ENCODE data around the gene LYSMD1. TPM values are rescaled to one million over a fixed set of nuclear protein-coding genes. Genes with fewer than 3 reads are reported as not detected.

LYSMD1 gene
- total RNA-seq, 1 donor from 2014 or later = 11.9 TPM

DNA sequence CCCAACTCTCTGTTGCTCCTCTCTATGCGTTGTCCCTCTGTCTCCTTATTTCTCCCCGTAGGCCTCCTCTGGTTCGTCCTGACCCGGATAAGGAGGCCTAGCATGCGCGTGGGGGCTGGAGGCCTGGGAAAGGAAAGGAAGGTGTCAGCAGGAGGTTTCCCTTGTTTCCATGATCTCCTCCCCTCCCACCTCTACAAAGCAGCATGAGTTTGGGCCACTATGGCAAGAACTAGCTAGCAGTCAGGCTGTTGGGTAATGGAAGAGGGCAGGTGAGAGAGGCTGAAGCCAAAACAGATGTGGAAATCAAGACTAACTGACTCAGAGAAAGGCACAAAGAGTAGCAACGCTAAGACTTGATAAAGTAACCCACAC lies 18.6 kb downstream of the LYSMD1 start:
- DNase-seq (ENCODE audit: low read depth, low spot score) = no peak
- Mint-ChIP-seq H3K27ac (ENCODE audit: unreplicated experiment) (no peak overlapping the region), H3K36me3 (ENCODE audit: low read depth) (no peaks in the 10 kb centered on the region), H3K4me3 (peak overlapping the region; percentile 88), H3K9me3 (no peaks in the 10 kb centered on the region), H3K27me3 (ENCODE audit: low read depth) (peaks cover 3% of the 10 kb centered on the region), H3K4me1 (peaks cover 38% of the 10 kb centered on the region)
- no peak for TF ChIP-seq CTCF (conservative IDR thresholded peaks at IDR 0.05)

- DNase-seq (ENCODE audit: low read depth, low spot score) = peak; percentile 80
- H3K9me3 Mint-ChIP-seq = no peaks in the 10 kb centered on the region
- no peak for TF ChIP-seq CTCF (conservative IDR thresholded peaks at IDR 0.05)
- no peaks in the 10 kb centered on the region for H3K36me3 Mint-ChIP-seq (ENCODE audit: low read depth)
- H3K4me1 Mint-ChIP-seq = peaks cover 38% of the 10 kb centered on the region
- H3K27ac Mint-ChIP-seq (ENCODE audit: unreplicated experiment) = no peak within 1 kb of the TSS
- peak within 1 kb of the TSS; percentile 88 for H3K4me3 Mint-ChIP-seq
- peaks cover 3% of the 10 kb centered on the region for H3K27me3 Mint-ChIP-seq (ENCODE audit: low read depth)
These were observed 19.1 kb downstream of the LYSMD1 start, which contains the start of gene SEMA6C for GRCh38 chr1:151146412-151147131. TSS of gene SEMA6C (minus strand) at chr1:151146631. CDS start at chr1:151142621, 4,010 bp downstream.

DNA sequence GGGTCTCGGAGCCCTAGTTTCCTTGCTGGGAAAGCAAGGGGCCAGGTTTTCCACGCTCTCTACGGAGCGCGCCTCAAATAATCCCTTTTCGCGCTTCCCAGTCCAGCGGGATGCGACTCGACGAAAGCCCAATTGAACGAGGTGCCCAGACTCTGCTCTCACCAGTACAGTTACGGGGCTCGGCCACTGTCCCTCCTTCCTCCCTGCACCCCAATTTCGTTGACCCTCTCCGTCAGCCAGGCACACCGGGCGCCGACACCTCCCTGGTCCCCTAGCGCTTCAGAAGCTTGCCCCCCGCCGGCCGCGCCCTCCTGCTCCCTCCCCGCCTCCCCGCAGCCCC lies 19.7 kb downstream of the LYSMD1 start:
- DNase-seq (ENCODE audit: low read depth, low spot score) = no peak
- Mint-ChIP-seq H3K4me3 (peak overlapping the region; percentile 88), H3K27me3 (ENCODE audit: low read depth) (peaks cover 3% of the 10 kb centered on the region), H3K4me1 (peaks cover 37% of the 10 kb centered on the region), H3K27ac (ENCODE audit: unreplicated experiment) (no peak overlapping the region), H3K9me3 (no peaks in the 10 kb centered on the region), H3K36me3 (ENCODE audit: low read depth) (no peaks in the 10 kb centered on the region)
- no peak for TF ChIP-seq CTCF (conservative IDR thresholded peaks at IDR 0.05)

DNA sequence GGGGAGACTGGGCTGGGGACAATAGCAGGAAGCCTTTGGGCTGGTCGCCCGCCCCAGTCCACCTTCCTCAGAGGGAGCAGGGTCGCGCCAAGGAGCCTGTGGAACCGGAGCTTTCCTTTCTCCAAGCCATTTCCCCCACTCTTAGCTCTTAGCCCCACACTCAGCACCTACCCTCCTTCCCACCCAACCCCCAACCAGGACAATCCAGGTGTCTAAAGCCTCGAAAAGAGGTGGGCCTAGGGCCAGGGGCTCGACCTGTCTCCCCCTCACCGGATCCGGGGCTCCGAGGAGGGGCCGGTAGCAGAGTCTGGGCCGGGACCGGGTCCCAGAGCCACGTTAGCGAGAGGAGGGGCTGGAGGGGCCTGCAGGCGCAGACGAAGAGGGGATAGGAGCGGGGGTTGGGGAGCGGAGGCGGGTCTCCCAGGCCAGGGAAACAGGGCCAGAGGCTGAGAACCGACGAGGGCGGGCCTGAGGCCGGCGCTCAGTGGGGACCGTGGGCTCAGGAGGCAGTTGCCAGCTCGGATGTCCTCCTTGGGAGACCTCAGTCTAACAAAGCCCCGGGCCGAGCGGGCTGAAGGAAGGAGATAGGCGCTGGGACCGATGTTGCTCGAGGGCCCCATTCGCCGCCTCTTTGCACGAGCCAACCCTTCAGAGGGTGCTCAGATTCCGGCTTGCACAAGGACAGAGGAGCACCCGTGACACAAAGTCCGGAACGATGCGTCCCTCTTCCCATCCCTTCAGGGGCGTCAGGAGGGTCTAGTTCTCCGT lies 20.2 kb downstream of the LYSMD1 start:
- TF ChIP-seq CTCF (conservative IDR thresholded peaks at IDR 0.05) = no peak
- H3K27ac Mint-ChIP-seq (ENCODE audit: unreplicated experiment) = no peak overlapping the region
- DNase-seq (ENCODE audit: low read depth, low spot score) = peak; percentile 30
- peaks cover 3% of the 10 kb centered on the region for H3K27me3 Mint-ChIP-seq (ENCODE audit: low read depth)
- H3K4me3 Mint-ChIP-seq = peak overlapping the region; percentile 88
- peaks cover 34% of the 10 kb centered on the region for H3K4me1 Mint-ChIP-seq
- H3K36me3 Mint-ChIP-seq (ENCODE audit: low read depth) = no peaks in the 10 kb centered on the region
- no peaks in the 10 kb centered on the region for H3K9me3 Mint-ChIP-seq

- Mint-ChIP-seq H3K4me1 (peaks cover 34% of the 10 kb centered on the region), H3K9me3 (no peaks in the 10 kb centered on the region), H3K36me3 (ENCODE audit: low read depth) (no peaks in the 10 kb centered on the region), H3K4me3 (peak overlapping the region; percentile 88), H3K27ac (ENCODE audit: unreplicated experiment) (peak overlapping the region; percentile 51), H3K27me3 (ENCODE audit: low read depth) (peaks cover 3% of the 10 kb centered on the region)
- no peak for DNase-seq (ENCODE audit: low read depth, low spot score)
- TF ChIP-seq CTCF (conservative IDR thresholded peaks at IDR 0.05) = no peak
These were observed 21.0 kb downstream of the LYSMD1 start for GRCh38 chr1:151144474-151145303.
